HG02981 (cell line): Measurements from ENCODE around the gene MYO19.

Experiments used
- ATAC-seq: cut with Tn5 transposase; IDR thresholded peaks from one replicate; pipeline ENCODE4 v1.9.1; 2021; ENCODE audit warnings: mild to moderate bottlenecking, moderate library complexity; ENCODE audit not compliant: unreplicated experiment

The MYO19 gene

GRCh38 chr17:36534840-36535668 lies at the start of gene MYO19, which contains the start of gene PIGW:
TSS of gene MYO19 (minus strand) at chr17:36534868. CDS start at chr17:36532538, 2,330 bp downstream.
TSS of gene PIGW (plus strand) at chr17:36534987. CDS start at chr17:36537102, 2,115 bp downstream.
- peak; percentile 82 for ATAC-seq

GRCh38 chr17:36583787-36584186 lies 49.1 kb upstream of the MYO19 start:
- no peak for ATAC-seq

GRCh38 chr17:36578671-36579070 lies 44.0 kb upstream of the MYO19 start:
- ATAC-seq, result no peak

GRCh38 chr17:36576793-36577192 lies 42.1 kb upstream of the MYO19 start:
- no peak for ATAC-seq

- no peak for ATAC-seq
These were observed 40.4 kb upstream of the MYO19 start for GRCh38 chr17:36575028-36575427.

- ATAC-seq, result no peak
These were observed 31.4 kb upstream of the MYO19 start for GRCh38 chr17:36566081-36566480.

- no peak for ATAC-seq
These were observed 18.8 kb upstream of the MYO19 start for GRCh38 chr17:36553459-36553858.

- no peak for ATAC-seq
These were observed 16.1 kb upstream of the MYO19 start for GRCh38 chr17:36550491-36551417.

GRCh38 chr17:36547776-36548175 lies 13.1 kb upstream of the MYO19 start:
- ATAC-seq, result no peak

- ATAC-seq, result no peak
These were observed 11.9 kb upstream of the MYO19 start for GRCh38 chr17:36546418-36547093.

GRCh38 chr17:36545465-36546417 lies 11.1 kb upstream of the MYO19 start:
- peak; percentile 60 for ATAC-seq

GRCh38 chr17:36545077-36545464 lies 10.4 kb upstream of the MYO19 start:
- no peak for ATAC-seq

- peak; percentile 50 for ATAC-seq
These were observed 9.8 kb upstream of the MYO19 start, which contains the start of gene GGNBP2 for GRCh38 chr17:36544307-36545076. TSS of gene GGNBP2 (plus strand) at chr17:36544919. CDS start at chr17:36545725, 806 bp downstream.

GRCh38 chr17:36544044-36544306 lies 9.3 kb upstream of the MYO19 start:
- ATAC-seq, result no peak

- ATAC-seq, result no peak
These were observed 8.1 kb upstream of the MYO19 start for GRCh38 chr17:36542755-36543154.

- no peak for ATAC-seq
These were observed 6.0 kb upstream of the MYO19 start for GRCh38 chr17:36540696-36541095.

- peak; percentile 19 for ATAC-seq
These were observed 1.0 kb upstream of the MYO19 start for GRCh38 chr17:36535669-36536081.

GRCh38 chr17:36533935-36534839 lies 481 bp downstream of the MYO19 start:
- ATAC-seq, result no peak
